Glomerular endothelial cell (primary cell): ENCODE measurements around the gene GALNT9. TPM values are rescaled to one million over a fixed set of nuclear protein-coding genes. Genes with fewer than 3 reads are reported as not detected.
"Not testable (repeated sequence)": the region's sequence is repeated elsewhere in the genome, so short reads cannot be mapped to it uniquely, and the experiment has no call there.

Experiments used
- DNase-seq: peaks from one replicate; pipeline ENCODE4 v3.0.0-alpha.2; 2011; ENCODE audit warnings: low read depth, low spot score; ENCODE audit errors: extremely low read depth
- total RNA-seq: library from RNA; depleted of rRNA; stranded (reverse); fragments of >200 nt; gene quantifications from 2 replicates; pipeline ENCODE4 v1.2.3, GENCODE V29; 2015

The GALNT9 gene
- total RNA-seq, 1 donor from 2014 or later: 0.35 TPM

DNA sequence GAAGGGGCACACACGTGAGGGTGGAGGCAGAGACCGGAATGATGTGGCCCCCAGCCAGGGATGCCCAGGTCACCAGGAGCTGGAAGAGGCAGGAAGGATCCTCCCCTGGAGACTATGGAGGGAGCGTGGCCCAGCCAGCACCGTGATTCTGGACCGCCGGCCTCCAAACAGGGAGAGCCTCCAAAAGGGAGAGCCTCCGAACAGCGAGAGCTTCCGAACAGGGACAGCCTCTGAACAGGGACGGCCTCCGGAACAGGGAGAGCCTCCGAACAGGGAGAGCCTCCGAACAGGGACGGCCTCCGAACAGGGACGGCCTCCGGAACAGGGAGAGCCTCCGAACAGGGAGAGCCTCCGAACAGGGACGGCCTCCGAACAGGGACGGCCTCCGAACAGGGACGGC is 33.8 kb downstream of the GALNT9 start:
- not testable (repeated sequence) for DNase-seq

GRCh38 chr12:132295101-132295526 is 34.3 kb downstream of the GALNT9 start:
- no peak for DNase-seq

GRCh38 chr12:132294121-132295034 is 35.0 kb downstream of the GALNT9 start:
- DNase-seq: no peak

- no peak for DNase-seq
Measured at GRCh38 chr12:132292328-132293319, 36.8 kb downstream of the GALNT9 start.

DNA sequence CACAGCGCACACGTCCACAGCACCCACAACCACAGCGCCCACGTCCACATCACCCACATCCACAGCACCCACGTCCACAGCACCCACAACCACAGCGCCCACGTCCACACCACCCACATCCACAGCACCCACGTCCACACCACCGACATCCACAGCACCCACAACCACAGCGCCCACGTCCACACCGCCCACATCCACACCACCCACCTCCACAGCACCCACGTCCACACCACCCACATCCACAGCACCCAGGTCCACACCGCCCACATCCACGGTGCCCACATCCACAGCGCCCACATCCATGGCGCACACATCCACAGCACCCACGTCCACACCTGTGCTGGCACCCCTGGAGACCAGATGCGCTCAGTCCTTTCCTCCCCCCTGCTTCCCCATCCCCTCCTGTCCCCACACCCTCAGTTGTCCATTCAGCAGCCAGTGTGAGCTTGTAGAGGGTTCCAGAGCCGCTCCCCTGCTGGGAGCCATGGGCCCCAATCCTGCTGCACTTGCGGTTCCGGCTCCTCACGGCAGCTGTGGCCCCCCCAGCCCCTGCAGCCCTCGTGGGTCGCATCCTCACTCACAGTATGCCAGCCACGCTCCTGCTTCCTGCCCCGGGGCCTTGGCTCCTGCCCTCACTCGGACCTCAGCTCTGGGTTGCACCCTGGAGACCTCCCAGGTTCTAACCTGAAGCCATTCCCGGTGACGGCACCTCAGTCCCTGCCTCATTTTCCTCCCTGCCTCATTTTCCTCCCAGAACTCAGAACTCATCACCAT is 37.8 kb downstream of the GALNT9 start:
- no peak for DNase-seq

DNA sequence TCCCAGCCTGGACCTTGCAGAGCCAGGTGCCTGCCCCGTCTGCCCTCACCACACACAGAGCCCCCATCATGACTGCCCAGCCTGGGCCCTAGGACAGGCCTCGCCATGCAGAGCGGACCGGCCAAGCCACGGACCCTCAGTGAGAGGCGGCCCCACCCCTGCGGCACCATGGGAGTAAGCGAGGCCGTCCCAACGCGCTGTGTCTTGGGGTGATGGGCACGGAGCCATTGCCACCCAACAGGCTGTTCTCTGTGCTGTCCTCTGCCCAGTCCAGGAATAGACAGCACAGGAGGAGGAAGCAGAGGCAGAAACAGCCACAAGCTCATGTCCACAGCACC is 39.2 kb downstream of the GALNT9 start:
- no peak for DNase-seq

DNA sequence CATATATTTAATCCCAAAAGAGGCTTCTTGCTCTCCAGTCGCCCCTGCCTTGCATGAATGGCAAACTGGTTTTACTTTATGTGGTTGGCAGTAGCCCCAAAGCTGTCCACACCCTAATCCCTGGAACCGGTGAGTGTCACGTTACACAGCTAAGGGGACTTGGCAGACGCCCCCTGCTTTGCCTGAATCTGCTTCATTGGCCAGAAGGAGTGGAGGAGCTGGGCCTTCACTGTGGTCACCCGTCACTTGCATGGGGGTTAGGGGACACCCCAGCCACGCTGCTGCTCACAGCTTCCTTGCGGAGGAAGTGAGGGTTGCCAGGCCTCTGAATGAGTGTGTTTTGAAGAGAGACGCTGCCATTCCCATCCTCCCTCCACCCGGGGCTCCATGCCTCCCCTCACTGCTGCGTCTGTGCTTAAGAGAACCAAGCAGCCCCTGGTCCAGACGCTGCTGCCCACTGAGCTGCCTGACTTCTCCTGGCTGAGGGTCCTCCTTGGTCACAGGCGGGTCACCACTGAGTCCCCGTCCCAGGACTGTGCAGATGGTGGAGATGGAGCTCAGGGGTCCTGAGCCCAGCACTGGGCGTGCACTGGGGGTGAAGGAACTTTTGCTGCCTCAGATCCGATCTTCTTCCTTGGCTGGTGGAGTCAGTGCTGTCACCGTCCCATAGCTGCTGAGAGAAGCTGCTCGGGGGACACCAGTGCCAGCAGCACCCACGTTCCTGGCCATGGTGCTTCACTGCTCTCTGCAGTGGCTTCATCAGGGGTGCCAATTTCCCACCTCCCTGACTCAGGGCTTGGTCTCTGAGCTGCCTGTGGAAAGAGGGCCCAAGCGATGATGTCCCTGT is 39.8 kb downstream of the GALNT9 start:
- DNase-seq: no peak

DNA sequence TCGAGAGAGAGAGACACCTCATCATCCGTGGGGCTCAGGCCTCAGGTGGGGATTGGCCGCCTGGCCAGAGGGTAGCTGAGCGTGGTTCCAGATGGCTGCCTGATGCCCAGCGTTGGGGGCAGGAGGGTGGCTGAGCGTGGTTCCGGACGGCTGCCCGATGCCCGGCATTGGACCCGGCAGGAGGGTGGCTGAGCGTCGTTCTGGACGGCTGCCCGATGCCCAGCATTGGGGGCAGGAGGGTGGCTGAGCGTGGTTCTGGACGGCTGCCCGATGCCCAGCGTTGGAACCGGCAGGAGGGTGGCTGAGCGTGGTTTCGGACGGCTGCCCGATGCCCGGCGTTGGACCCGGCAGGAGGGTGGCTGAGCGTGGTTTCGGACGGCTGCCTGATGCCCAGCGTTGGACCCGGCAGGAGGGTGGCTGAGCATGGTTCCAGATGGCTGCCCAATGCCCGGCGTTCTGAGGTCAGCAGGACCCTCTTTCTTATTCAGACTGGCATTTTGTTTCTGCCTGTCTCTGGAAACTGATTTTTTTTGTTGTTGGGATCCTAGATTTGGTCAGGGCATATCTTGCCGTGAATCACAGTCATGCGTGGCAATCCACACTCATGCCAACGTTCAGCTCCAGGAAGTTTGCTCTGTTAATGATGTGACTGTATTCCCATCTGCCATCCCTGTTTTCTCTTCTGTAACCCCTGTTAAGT is 40.7 kb downstream of the GALNT9 start:
- no peak for DNase-seq

- DNase-seq: no peak
Measured at GRCh38 chr12:132287391-132288238, 41.8 kb downstream of the GALNT9 start.

DNA sequence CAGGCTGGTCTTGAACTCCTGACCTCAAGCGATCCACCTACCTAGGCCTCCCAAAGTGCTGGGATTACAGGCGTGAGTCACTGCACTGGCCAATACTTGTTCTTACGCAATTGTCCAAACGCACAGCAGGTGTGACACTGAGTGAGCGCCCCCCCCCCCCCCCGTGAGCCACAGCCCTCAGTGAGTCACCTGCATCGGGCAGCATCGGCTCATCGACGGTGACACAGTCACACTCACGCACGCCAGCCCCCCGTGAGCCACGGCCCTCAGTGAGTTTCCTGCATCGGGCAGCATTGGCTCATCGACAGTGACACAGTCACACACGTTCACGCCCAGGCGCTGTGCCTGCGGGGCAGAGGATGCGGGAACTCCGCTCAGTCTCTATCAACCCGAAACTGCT is 42.5 kb downstream of the GALNT9 start:
- no peak for DNase-seq

- no peak for DNase-seq
Measured at GRCh38 chr12:132285991-132286681, 43.3 kb downstream of the GALNT9 start.

- DNase-seq: no peak
Measured at GRCh38 chr12:132284827-132285741, 44.3 kb downstream of the GALNT9 start.

- no peak for DNase-seq
Measured at GRCh38 chr12:132284071-132284826, 45.1 kb downstream of the GALNT9 start.

GRCh38 chr12:132282950-132283771 is 46.2 kb downstream of the GALNT9 start:
- DNase-seq: no peak
